Fibroblast of skin of back (primary cell): ENCODE results near the gene KCNQ1OT1.

Experiments
- DNase-seq: peaks from one replicate; pipeline ENCODE4 v3.0.0-alpha.2; 2013

The KCNQ1OT1 gene

GRCh38 chr11:2581151-2581930 lies 118.5 kb downstream of the KCNQ1OT1 start:
- DNase-seq, result no peak

- DNase-seq, result no peak
Measured at GRCh38 chr11:2580571-2581001, 119.2 kb downstream of the KCNQ1OT1 start.

- DNase-seq, result no peak
Measured at GRCh38 chr11:2580061-2580421, 119.8 kb downstream of the KCNQ1OT1 start.

- no peak for DNase-seq
Measured at GRCh38 chr11:2579315-2580060, 120.3 kb downstream of the KCNQ1OT1 start.

GRCh38 chr11:2578929-2579270 lies 120.9 kb downstream of the KCNQ1OT1 start:
- DNase-seq, result no peak

GRCh38 chr11:2577991-2578928 lies 121.5 kb downstream of the KCNQ1OT1 start:
- DNase-seq, result no peak

- DNase-seq, result no peak
Measured at GRCh38 chr11:2577031-2577990, 122.5 kb downstream of the KCNQ1OT1 start.

GRCh38 chr11:2576549-2576948 lies 123.2 kb downstream of the KCNQ1OT1 start:
- no peak for DNase-seq

- no peak for DNase-seq
Measured at GRCh38 chr11:2576111-2576510, 123.7 kb downstream of the KCNQ1OT1 start.

- DNase-seq, result no peak
Measured at GRCh38 chr11:2575591-2576051, 124.2 kb downstream of the KCNQ1OT1 start.

GRCh38 chr11:2574553-2575535 lies 125.0 kb downstream of the KCNQ1OT1 start:
- no peak for DNase-seq

GRCh38 chr11:2574043-2574552 lies 125.7 kb downstream of the KCNQ1OT1 start:
- DNase-seq, result no peak

GRCh38 chr11:2573240-2574042 lies 126.4 kb downstream of the KCNQ1OT1 start:
- no peak for DNase-seq

GRCh38 chr11:2572491-2573239 lies 127.1 kb downstream of the KCNQ1OT1 start:
- no peak for DNase-seq

- no peak for DNase-seq
Measured at GRCh38 chr11:2571598-2572281, 128.1 kb downstream of the KCNQ1OT1 start.

- no peak for DNase-seq
Measured at GRCh38 chr11:2570841-2571597, 128.8 kb downstream of the KCNQ1OT1 start.

GRCh38 chr11:2570211-2570811 lies 129.5 kb downstream of the KCNQ1OT1 start:
- DNase-seq, result no peak
